HPDE6-E6E7 (cell line): ENCODE data around the gene GNG14.
"Not testable (repeated sequence)": the region's sequence is repeated elsewhere in the genome, so short reads cannot be mapped to it uniquely, and the experiment has no call there.

Experiments used
- DNase-seq: peaks from one replicate; pipeline ENCODE4 v3.0.0; 2011; ENCODE audit warnings: missing footprints; ENCODE audit errors: extremely low spot score

The GNG14 gene

DNA sequence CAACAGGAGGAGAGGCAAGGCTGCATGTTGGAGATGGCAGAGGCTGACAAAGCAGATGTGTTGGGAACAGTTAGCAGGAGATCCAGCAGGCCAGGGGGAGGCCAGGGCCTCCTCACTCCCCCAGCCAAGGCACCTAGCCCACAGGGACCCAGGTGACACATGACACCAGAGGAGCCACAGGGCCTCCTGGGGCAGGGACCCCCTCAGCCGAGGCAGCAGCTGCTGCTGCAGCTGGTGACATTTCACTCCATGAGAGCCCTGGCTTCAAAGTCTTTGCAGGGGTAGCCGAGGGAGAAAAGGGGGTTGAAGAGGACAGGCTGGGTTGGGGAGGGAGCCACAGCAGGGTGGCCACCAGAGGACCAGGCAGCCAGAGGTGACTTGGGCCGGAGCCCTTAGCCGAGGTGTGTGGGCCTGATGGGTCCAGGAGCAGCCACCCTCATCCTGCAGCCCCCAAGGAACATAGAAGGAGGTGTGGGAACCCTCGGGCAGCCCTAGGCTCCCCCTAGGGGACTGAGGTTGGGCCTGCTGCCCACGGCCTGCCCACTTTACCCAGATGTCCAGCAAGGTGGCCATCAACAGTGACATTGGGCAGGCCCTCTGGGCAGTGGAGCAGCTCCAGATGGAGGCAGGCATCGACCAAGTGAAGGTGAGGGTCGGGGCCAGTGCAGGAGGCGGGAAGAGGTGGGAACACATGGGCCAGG, at the start of gene GNG14:
GNG14 (plus strand) TSS at position 503 of the 701 bp plus-strand sequence; CDS start at position 554, 51 bp downstream.
- DNase-seq: no peak

DNA sequence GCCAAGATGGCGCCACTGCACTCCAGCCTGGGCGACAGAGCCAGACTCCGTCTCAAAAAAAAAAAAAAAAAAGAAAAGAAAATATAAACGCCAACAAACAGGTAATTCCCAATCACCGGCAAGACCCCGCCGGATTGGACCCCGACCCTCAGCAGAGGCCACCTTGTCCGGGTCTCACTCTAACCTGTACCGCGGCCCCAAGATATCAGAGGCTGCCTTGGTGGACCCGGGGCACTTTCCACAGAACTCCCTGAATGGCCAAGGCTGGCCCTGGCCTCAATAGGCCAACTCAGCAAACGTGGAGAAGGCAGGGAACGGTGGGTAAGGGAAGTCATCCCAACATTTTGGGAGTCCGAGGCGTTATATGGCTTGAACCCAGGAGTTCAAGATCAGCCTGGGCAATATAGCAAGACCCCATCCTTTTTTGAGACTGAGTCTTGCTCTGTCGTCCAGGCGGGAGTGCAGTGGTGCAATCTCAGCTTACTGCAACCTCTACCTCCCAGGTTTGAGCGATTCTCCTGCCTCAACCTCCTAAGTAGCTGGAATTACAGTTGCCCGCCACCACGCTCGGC, 49.1 kb upstream of the GNG14 start:
- DNase-seq: no peak

DNA sequence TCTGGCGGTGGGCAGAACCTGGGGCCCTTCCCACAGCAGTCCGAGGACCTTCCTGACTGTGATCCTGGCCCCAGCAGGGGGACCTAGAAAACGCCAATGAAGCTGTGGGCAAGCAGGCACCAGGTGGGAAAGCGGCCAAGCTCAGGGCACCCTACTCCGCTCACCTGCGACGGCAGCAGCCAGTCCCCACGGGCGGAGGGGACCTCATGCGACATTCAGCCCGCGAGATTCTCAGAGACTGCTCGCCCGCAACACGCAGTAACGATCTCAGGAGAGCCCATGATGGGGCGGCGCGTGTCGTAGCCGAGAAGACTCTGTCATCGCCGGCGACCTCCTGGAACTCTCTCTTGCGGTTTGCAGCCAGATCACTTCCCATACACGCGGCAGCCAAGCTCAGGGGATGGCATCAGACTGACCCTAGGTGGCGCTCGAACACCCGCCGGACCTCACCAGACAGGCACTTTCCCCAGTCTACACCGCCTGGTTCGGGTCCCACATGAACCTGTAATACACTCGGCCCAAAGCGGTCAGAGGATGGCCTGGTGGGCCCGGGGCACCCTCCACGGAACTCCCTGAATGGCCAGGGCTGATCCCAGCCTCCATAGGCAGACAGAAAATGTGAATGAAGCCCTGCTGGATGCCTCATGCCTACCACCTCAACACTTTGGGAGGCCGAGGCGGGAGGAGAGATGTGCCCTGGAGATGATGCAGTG, 47.7 kb upstream of the GNG14 start:
- DNase-seq: peak; percentile 81

DNA sequence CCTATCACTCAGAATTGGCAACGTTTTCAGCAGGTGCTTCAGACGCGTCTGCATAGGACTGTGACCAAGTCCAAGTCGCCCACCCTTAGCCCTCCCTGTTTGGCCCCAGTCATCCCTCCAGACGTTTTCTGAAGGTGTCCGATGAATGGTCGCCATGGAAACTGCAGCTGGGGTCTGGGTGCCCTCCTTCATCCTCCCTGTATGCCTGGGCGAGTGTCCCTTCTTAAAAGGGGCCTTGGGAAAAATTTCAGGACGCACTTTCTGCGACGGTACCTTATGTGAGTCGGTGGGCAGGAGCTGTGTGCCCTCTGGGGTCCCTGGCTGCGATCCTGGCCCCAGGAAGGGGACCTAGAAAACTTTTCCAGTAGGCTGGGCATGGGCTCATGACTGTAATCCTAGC, 46.3 kb upstream of the GNG14 start:
- DNase-seq: no peak

DNA sequence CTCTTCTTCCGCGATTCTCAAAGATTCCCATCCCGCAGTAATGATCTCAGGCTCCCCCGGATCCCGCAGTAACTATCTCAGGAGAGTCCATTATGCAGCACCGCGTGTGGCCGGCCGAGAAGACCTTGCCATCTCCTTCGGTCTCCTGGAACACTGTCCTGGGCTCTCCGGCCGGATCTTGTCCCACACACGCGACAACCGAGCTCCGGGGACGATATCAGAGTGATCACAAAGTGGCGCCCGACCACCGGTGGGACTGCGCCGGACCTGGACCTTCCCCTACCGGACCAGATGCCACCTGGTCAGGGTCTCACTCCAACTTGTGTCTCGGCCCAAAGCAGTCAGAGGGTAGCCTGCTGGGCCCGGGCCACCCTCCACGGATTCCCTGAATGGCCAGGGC, 45.3 kb upstream of the GNG14 start:
- no peak for DNase-seq

DNA sequence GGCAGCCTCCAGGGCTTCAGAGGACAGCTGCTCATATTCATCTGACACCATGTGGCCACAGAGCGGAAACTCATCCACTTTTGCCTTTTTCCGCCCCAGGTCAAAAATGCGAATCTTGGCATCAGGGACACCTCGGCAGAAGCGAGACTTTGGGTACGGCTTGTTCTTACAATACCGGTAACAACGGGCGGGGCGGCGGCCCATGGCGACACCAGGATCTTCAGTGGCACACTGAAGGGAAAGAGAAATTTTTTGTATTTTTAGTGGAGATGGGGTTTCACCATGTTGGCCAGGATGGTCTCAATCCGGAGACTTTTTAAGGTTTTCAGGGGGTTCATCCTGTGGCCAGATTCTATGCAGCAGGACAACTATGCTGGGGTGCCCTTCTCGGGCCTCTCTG, 44.1 kb upstream of the GNG14 start:
- DNase-seq: not testable (repeated sequence)

DNA sequence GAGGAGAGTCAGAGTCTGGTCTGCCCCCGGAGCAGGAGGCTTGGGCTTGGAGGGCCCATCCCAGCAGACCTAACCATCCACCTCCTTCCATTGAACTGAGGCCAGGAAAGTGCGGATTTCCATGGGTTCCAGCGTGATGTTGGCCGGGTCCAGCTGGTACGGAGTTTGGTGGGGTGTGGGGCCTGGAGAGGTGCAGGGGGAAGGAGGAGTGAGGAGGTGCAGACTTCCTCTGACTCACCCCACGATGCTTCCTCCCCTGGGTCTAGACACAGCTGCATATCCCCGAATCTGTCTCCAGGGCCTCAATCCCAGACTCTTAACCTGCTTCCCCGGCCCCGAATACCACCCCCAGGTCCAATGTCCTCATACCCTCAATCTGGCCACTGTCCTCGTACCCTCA, 41.2 kb upstream of the GNG14 start:
- DNase-seq: no peak

DNA sequence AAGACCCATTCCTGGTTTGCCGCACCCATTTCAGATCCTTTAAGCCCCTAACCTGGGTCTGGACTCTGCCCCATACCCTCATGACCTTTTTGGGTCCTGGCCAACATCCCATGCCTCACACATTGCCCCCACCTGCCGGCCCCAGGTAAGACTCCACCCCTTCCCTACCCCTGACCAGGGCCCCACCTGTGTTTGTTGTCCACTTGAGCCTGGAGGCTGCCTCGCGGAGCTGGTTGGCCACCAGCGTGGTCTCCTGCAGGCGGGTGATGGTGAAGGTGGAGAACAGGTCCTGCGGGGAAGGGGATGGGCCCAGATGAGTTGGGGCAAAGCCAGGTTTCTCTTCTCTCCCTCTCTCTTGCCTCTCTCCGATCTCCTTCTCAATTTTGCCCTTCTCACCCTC, 40.8 kb upstream of the GNG14 start:
- no peak for DNase-seq

DNA sequence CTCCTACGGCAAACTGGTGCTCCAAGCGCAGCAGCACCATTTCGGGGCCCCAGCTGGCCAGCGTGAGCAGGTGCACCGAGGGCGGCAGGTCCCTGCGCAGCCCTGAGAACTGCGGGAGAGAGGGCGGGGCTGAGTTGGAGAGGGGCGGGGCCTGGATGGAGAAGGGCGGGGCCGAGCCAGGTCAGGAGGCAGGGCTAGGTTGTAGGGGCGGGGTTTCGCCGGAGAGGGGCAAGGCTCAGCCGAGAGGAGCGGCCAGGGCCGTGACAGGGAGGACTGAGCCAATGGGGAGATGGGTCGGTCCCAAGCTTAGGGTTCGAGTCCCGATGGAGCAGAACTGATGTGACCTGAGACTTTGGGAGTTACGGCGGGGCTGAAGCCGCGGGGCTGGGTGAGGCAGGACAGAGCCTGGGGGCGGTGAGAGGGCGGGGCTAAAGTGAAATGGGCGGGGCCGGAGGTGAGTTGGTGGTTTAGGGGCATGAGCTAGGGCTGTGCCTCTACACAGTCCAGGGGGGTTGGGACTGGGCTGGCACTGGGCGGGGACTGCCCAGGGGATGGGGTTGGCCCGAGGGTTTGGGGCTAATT, 40.2 kb upstream of the GNG14 start:
- DNase-seq: no peak

DNA sequence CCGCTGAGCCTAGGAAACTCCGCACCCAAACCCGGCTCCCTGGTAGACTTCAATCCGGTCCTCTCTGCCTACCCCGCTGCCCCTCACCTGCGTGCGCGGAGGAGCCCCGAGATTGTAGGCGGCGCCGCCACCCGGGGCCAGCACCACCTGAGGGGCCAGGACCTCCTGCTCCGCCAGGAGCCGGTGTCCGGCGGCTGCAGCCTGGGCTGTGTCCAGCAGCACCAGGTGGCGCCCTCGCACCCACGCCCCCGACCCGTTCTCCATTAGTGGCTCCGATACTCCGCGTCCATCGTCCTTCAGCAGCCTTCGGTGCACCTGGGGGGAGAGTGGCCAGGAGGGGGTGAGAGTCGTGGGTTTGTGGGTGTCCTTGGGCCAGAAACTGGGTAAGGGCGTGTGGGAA, 39.7 kb upstream of the GNG14 start:
- DNase-seq: no peak

DNA sequence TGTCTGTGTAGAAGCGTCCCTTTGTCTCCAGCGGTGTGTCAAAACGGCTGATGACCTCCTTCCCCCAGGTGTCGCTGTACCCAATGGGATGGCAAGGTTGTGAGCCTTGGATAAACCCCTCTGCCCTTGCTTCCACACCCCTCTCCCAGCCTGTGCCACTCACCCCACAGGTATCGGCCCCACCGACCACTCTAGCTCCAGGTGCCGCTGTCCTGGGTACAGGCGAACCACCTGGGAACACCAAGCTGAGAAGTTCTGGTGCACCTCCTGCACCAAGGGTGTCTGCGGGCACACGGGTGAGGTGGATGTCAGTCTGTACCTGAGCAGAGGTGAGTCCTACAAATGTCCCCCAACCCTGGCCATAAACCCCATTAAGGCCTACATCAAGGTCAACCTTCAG, 37.9 kb upstream of the GNG14 start:
- DNase-seq: no peak

DNA sequence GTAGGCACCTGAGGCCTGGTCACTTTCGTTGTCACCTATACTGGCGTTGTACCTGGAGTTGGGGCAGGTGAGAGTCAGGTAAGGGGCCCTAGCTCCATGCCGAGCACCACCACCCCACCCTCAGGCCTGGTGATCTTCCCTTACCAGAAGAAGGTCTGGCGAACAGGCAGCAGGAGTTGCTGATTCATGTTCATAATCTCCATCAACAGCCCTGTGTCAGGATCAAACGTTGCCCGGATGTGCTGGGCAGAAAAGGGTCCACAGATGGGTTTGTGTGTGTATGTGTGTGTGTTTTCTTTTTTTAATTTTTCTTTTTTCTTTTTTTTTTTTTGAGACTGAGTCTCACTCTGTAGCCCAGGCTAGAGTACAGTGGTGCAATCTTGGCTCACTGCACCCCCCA, 35.6 kb upstream of the GNG14 start:
- DNase-seq: no peak

DNA sequence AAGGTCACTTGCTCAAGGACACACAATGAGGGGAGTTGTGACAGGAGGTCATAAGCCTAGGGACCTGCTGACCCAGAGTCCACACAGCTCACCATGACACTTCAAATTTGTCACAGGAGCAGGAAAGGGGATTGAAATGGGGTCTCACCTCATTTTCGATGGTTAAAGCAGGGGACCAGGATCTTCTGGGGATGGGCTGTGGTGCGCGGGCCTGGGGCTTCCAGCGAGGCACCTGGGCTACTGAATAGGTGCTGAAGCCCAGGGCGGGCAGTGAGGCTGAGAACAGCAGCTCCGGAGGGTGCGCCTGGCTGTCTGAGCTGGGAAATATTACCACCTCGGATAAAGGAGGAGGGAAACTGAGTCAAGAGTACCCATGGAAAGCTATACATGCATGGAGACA, 32.3 kb upstream of the GNG14 start:
- no peak for DNase-seq

DNA sequence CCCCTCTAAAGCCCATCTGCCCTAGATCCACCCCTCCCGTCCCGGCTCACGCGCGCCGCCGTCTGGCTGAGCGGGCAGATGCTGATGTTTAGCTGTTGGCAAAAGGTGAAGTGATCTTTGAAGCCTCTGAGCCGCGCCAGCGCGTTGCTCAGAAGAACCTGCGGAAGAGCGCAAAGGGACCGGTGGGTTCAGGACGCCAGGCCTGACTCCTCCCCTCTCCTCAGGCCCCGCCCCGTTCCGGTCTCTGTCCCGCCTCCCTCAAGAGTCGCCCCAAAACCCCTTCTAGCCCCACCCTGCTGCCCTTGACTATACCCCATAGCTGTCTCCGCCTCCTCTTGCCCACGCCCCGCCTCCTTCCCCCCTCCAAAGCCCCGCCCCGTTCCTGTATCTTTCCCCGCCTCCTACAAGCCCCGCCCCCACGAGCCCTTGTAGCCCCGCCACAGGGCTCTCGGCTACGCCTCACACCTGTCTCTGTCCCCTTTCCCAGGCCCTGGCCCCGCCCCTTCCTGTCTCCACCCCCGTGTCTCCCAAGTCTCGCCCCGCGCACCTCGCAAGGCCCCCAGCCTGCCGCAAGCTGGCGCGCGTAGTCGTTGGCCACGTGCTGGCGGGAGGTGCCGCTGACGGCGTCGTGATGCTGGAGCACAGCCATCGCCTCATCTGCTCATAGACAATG, 30.8 kb upstream of the GNG14 start:
- DNase-seq: no peak

DNA sequence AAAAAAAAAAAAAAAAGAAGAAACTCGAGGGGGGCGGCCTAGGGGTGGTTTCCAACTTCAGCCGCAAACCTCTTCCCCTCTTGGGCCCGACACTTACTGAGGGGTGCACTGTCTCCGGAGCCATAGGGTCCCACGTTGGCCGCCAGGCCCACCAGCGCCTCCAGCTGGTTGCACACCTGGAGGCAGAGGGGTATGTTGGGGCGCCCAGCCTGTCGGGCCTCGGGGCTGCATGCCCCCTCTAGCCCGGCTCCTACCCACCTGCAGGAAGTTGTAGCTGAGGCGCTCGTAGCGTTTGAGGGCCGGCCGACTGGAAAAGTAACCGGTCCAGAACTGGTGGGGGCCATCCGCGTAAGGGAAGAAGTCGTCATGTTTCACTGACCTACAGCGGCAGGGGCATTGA, 29.8 kb upstream of the GNG14 start:
- no peak for DNase-seq

DNA sequence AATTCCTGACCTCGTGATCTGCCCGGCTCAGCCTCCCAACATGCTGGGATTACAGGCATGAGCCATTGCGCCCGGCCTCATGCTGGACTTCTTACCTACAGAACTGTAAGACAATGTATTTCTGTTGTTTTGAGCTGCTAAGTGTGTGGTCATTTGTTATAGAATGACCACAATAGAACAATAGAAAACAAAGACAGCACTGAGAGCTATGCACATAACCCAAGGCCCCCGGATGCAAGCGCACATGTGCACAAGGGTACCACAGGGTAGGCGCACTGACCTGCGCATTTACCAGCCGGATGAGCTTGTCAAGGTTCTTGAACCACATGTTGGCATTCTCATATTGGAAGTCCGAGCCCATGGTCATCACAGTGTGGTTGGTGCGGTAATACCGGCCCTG, 26.8 kb upstream of the GNG14 start:
- DNase-seq: no peak

DNA sequence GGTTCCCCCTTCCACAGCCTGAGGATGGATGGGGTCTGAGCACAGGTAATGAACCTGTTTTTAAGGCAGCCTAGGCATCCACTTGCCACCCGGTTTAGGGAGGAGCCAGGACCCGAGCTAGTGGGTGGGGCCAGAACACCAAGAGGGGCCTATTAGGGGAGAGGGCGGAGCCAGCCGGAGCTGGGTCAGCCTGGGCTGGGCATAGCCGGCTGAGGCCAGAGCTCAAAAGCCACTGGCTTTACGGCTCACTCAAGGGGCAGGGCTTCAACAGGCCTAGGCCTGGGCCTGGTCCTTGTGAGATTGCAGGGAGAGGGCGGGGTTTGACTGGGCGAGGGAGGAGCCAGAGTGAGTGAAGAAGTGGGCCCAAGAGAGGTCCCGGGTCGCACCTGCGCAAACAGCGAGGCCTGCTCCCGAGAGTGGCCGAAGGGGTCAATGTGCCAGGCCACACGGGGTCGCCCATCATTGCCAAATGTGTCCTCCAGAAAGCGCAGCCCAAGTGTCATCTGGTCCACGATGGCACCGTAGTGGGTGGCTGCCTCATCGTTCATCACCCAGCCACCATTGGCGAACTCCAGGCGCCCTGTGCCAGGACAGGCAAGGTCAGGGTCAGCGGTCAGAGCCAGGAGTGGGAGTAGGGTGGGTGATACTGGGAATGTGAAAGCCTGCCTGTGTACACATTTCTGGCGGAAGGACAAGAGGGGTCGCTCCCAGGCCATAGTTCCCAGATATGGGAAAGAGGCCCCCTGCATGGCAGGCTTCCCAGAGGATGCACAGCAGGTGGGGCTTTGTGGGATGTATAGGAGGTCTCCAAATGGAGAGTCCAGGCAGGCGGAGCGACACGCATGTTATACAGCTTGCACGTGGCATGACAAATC, 23.2 kb upstream of the GNG14 start:
- no peak for DNase-seq

DNA sequence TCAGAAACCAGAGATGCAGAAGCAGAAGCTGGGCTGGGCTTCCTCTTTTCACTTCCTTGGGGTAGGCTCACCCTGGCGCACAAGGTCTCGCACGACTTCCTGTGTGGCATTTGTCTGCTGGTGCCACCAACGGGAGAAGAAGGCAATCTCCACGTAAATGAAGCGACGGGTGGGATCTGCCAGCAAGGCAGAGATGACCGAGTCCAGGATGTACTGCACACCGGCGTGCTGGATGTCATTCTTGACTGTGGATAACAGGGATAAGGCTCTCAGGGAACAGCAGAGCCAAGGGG, 22.6 kb upstream of the GNG14 start:
- no peak for DNase-seq

DNA sequence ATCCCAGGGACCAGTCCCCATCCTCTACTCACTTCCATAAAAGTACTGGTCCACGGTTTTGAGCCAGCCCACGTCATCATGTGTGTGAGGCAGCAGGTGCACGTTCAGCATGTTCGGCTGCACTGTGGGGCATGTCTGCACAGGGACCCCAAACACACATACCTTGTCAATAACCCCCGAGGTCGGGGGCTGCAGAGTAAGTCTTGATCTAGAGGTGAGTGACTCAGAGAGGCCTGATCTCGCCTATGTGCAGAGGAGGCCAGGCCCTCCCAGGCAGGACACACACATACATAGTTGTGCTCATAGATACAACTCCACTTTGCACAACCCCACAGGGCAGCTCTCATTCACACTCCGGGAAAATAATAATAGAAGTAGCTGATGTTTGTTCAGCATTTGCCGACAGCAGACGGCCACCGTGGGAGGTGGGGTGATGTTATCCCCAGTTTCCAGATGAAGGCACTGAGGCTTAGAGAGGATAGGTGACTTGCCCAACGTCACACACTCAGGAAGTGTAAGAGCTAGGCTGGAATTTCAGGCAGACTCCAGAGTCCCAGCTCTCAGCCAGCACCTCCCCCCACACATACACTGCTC, 22.0 kb upstream of the GNG14 start:
- no peak for DNase-seq

DNA sequence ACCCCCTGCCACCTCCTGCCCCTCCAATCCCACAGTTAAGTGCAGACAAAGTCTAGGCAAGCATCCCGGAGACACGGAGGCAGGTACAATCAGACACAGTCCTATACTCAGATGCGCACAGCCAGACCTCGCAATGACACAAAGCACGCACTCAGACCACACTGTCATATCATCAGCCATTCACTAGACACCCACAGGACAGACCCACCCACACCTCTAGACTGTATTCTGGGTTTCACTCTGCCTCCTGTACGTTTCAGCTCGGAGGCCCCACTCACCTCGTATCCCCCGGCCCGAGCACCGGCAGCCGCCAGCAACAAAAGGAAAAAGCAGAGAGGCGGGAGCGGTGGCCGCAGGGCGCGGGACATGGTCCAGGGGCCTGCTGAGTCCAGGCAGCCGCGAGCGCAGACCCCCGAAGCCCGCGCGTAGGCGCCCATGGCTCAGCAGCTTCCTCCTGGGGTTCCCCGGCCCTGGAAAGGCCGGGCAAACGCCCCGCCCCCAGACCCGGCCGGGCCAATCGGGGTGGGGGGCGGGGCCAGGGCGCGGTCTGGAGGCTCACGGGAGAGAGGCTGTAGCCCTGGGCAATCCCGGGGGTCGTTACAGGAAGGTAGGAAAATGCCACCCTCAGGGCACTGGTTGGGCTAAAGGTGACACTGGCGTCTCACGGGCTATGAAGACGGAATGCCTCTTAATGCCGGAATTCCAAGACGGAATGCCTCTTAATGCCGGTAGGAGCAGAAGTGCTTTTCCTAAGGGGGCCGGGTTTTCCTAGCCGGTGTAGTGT, 21.3 kb upstream of the GNG14 start, which contains the start of the genes MAN2B1 and WDR83:
MAN2B1 (minus strand) TSS at position 478 of the 784 bp plus-strand sequence; CDS start at position 437, 41 bp downstream.
WDR83 (plus strand) TSS at position 543 of the 784 bp plus-strand sequence. CDS start 2,984 bp downstream, outside the sequence.
- DNase-seq: peak; percentile 82
